ENCODE measurements around the gene KLK1.

The KLK1 gene

DNA sequence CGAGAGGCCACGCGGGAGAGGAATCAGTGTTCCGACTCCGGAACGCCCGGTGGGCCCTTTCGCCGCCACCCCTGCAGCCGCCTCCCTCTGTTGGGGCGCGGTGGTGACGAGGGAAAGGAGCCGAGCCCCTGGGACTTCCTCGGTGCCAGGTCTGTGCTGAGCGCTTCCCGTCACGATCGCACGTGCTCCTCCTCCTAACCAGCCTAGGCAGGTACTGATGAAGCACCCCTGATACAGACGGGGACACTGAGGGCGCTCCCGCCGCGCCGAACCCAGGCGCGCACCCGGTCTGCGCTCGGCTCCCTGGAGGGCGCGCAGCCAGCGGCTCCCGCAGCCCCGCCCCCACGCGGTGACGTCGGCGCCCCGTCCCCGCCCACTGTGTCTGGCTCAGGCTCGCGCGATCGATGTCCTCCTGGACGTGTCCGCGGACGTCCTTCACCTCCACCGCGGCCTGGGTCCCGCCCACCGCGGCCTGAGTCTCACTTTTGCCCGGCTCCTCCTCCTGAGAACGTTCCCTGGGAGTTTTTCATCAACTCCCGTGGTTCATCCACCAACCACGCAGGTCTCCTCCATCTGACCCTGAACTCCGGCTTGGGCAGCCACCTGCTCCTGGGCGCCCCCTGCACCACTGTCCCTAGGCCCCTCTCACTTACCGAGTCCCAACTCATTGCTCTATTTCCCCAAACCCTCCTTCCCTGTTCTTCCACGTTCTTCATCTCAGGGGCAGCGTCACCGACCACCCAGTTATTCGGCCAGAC, 12.4 kb upstream of the KLK1 start:
- peak; percentile 75 for DNase-seq (ENCODE audit: low read depth)
- Histone ChIP-seq H3K27me3 (replicated peaks; ENCODE audit: control insufficient read depth, insufficient read depth, low read length) (peaks cover 30% of the 10 kb centered on the region), H3K9me3 (ENCODE audit: control insufficient read depth, low read length) (no peaks in the 10 kb centered on the region), H3K9ac (ENCODE audit: low read length) (no peak overlapping the region), H3K4me1 (ENCODE audit: control insufficient read depth, insufficient read depth, low read length) (peaks cover 5% of the 10 kb centered on the region), H3K4me3 (ENCODE audit: low read length) (peak overlapping the region; percentile 76), H3K36me3 (ENCODE audit: control insufficient read depth, insufficient read depth, low read length, severe bottlenecking) (no peaks in the 10 kb centered on the region)

DNA sequence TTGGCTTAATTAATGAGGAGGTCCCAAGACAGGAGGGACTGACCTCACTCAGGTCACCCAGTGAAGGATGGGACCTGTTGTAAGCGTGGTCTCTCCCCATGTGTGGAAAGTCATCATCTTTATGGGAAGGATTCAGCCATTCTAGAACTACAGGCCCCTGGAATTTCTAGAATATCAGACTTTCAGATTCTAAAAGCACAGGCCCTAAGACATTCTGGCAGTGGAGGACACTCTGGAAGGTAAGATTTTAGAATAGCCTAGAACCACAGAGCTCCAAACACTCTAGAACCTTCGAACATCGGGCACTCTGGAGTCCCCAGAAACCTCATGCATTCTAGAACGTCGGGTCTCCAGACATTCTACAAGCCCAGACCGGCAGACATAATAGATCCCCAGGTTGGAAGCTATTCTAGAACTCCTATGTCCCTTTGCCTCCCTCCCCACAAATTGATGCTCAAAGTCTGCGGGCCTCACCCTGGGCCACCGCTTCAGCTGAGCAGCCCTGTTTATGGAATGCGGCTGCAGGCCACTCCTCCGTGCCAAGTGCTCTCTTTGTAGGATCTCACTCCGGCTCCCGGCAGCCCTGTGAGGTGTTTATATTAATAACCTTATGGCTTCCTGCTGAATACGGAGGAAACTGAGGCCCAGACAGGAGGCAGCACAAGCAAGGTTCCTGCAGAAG, 11.7 kb upstream of the KLK1 start:
- H3K9ac ChIP-seq (ENCODE audit: low read length): no peak overlapping the region
- DNase-seq (ENCODE audit: low read depth): no peak
- H3K4me1 ChIP-seq (ENCODE audit: control insufficient read depth, insufficient read depth, low read length): peaks cover 5% of the 10 kb centered on the region
- no peaks in the 10 kb centered on the region for H3K36me3 ChIP-seq (ENCODE audit: control insufficient read depth, insufficient read depth, low read length, severe bottlenecking)
- H3K9me3 ChIP-seq (ENCODE audit: control insufficient read depth, low read length): no peaks in the 10 kb centered on the region
- peak overlapping the region; percentile 76 for H3K4me3 ChIP-seq (ENCODE audit: low read length)
- H3K27me3 ChIP-seq (replicated peaks; ENCODE audit: control insufficient read depth, insufficient read depth, low read length): peaks cover 35% of the 10 kb centered on the region

DNA sequence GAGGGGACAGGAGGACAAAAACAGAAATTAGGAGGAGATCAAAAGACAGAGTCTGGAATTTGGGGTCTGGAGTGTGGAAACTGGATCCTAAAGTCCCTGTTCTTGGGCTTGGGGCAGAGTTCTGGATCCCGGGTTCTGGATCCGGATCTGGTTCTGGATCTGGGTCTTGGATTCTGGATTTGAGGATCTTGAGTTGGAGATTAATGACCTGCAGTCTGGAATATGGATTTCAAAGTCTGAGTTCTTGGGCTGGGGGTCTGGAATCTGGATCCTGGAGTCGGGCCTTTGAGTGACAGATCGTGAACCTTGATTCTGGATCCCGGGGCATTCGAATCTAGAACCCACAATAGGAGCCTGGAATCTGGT, 10.2 kb upstream of the KLK1 start:
- Histone ChIP-seq H3K9me3 (ENCODE audit: control insufficient read depth, low read length) (no peaks in the 10 kb centered on the region), H3K4me3 (ENCODE audit: low read length) (no peak overlapping the region), H3K9ac (ENCODE audit: low read length) (no peak overlapping the region), H3K36me3 (ENCODE audit: control insufficient read depth, insufficient read depth, low read length, severe bottlenecking) (no peaks in the 10 kb centered on the region), H3K27me3 (replicated peaks; ENCODE audit: control insufficient read depth, insufficient read depth, low read length) (peaks cover 41% of the 10 kb centered on the region), H3K4me1 (ENCODE audit: control insufficient read depth, insufficient read depth, low read length) (peaks cover 5% of the 10 kb centered on the region)
- DNase-seq (ENCODE audit: low read depth): no peak

DNA sequence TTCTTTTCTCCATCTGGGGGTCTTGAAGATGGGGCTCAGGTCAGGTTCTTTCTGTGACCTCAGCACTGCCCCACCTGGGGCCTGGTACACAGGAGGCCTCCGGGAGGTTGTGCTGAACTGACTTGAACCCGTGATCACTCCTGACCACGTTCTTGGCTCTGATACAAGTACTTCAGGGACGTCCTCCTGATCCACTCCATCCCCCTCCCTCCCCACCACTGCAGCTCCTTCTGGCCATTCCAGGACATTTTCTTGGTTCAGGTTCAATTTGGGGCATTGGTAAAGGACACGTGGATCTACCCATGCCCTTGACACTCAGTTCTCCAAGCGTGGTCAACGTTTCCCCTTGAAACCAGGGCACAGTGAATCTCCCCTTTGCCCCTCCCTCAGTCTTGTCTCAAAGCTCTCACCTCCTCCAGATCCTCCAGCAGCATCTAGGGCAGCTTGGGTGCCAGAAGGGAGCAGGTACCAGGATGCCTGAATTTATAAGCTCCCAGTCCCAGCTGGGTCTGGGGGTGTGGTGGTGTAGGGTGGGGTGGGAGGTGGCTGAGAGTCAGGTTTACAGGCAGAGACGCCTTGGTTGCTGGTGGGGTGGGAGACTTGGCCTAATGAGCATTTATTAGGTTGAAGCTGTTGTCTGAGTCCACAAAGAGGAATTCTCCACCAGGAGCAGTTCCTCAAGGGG, 9.7 kb upstream of the KLK1 start, which contains the start of gene KLK15:
Gene KLK15, minus strand, starts transcription at position 458 of the 685 bp plus-strand sequence. CDS start 2,082 bp downstream, outside the sequence.
- H3K27me3 ChIP-seq (replicated peaks; ENCODE audit: control insufficient read depth, insufficient read depth, low read length): peaks cover 41% of the 10 kb centered on the region
- no peak within 1 kb of the TSS for H3K4me3 ChIP-seq (ENCODE audit: low read length)
- no peak for DNase-seq (ENCODE audit: low read depth)

DNA sequence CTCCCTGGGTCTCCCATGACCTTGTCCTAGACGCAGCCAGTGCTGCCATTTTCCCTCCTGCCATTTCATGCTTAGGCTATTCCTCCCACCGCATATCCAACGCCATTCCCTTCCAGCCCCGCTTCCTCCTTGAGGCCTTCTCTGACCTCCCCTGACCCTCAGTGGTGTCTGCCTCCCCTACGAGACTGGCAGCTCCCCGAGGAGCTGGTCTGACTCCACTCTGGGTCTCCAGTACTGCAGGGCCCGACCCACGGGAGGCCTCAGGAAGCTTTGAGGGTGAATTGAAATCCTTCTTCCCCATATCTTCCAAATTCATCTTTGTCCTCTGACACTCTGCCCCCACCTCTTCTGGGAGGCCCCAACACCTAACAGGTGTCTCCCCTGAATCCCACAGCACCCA, 9.1 kb upstream of the KLK1 start:
- no peak overlapping the region for H3K9ac ChIP-seq (ENCODE audit: low read length)
- H3K4me1 ChIP-seq (ENCODE audit: control insufficient read depth, insufficient read depth, low read length): peaks cover 5% of the 10 kb centered on the region
- H3K9me3 ChIP-seq (ENCODE audit: control insufficient read depth, low read length): no peaks in the 10 kb centered on the region
- H3K36me3 ChIP-seq (ENCODE audit: control insufficient read depth, insufficient read depth, low read length, severe bottlenecking): no peaks in the 10 kb centered on the region
- peaks cover 41% of the 10 kb centered on the region for H3K27me3 ChIP-seq (replicated peaks; ENCODE audit: control insufficient read depth, insufficient read depth, low read length)
- no peak overlapping the region for H3K4me3 ChIP-seq (ENCODE audit: low read length)
- no peak for DNase-seq (ENCODE audit: low read depth)

More for the DNA sequence above, 9.7 kb upstream of the KLK1 start, which contains the start of gene KLK15:
- H3K9ac ChIP-seq (ENCODE audit: low read length): no peak within 1 kb of the TSS
- peaks cover 5% of the 10 kb centered on the region for H3K4me1 ChIP-seq (ENCODE audit: control insufficient read depth, insufficient read depth, low read length)
- no peaks in the 10 kb centered on the region for H3K36me3 ChIP-seq (ENCODE audit: control insufficient read depth, insufficient read depth, low read length, severe bottlenecking)
- H3K9me3 ChIP-seq (ENCODE audit: control insufficient read depth, low read length): no peaks in the 10 kb centered on the region

DNA sequence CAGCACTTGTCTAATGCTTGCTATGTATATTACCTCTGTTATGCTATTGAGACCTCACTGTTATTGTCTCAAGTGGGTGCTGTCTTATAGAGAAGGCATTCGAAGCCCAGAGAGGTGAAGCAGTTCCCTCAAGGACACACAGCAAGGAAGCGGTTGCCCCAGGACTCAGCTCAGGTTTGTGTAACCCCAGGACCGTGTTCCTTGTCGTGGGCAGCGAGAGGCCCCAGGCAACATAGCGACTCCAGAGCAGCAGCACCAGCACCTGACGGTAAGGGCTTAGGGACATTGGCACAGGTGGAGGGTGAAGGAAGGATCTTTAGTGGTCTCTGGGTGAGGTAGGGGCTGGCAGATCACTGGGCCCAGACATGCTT, 7.4 kb upstream of the KLK1 start:
- no peaks in the 10 kb centered on the region for H3K36me3 ChIP-seq (ENCODE audit: control insufficient read depth, insufficient read depth, low read length, severe bottlenecking)
- H3K9ac ChIP-seq (ENCODE audit: low read length): no peak overlapping the region
- H3K4me3 ChIP-seq (ENCODE audit: low read length): no peak overlapping the region
- no peaks in the 10 kb centered on the region for H3K9me3 ChIP-seq (ENCODE audit: control insufficient read depth, low read length)
- no peak for DNase-seq (ENCODE audit: low read depth)
- H3K27me3 ChIP-seq (replicated peaks; ENCODE audit: control insufficient read depth, insufficient read depth, low read length): peaks cover 34% of the 10 kb centered on the region
- peaks cover 5% of the 10 kb centered on the region for H3K4me1 ChIP-seq (ENCODE audit: control insufficient read depth, insufficient read depth, low read length)

DNA sequence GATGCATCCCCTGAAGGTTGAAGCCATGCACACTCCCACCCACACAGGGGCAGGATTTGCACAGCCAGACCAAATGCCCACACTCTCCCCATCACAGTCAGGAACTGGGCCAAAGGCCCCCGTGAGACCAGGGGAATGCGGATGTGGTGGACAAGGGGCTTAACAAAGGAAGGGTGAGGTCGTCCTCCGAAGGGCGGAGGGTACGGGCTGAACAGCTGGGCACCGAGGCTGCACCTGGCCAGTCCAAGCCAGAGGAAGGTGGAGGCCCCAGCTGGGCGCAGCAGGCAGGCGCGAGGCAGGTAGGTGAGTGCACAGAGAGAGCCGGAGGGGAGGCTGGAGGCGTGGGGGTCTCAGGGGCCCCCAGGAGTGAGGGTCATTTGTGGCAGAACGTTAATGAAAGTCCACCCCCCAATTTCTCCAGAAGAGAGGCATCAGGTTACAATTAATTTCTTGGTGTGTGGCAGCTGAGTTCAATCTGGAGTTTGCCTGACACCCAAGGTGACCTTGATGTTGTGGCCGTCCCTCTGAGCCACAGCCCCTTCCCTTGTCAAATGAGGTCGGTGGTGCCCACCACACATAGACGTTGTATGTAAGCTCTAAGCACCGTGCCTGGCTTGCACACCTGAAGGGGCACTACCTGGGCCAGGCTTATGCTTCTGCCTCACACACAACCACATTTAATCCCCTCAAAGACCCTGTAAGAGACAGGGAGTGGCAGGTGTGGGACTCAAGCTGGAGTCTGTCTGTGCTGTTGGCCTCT, 6.9 kb upstream of the KLK1 start:
- H3K4me3 ChIP-seq (ENCODE audit: low read length): no peak overlapping the region
- peaks cover 2% of the 10 kb centered on the region for H3K4me1 ChIP-seq (ENCODE audit: control insufficient read depth, insufficient read depth, low read length)
- no peak overlapping the region for H3K9ac ChIP-seq (ENCODE audit: low read length)
- H3K27me3 ChIP-seq (replicated peaks; ENCODE audit: control insufficient read depth, insufficient read depth, low read length): peaks cover 33% of the 10 kb centered on the region
- H3K36me3 ChIP-seq (ENCODE audit: control insufficient read depth, insufficient read depth, low read length, severe bottlenecking): no peaks in the 10 kb centered on the region
- no peak for DNase-seq (ENCODE audit: low read depth)
- H3K9me3 ChIP-seq (ENCODE audit: control insufficient read depth, low read length): no peaks in the 10 kb centered on the region

DNA sequence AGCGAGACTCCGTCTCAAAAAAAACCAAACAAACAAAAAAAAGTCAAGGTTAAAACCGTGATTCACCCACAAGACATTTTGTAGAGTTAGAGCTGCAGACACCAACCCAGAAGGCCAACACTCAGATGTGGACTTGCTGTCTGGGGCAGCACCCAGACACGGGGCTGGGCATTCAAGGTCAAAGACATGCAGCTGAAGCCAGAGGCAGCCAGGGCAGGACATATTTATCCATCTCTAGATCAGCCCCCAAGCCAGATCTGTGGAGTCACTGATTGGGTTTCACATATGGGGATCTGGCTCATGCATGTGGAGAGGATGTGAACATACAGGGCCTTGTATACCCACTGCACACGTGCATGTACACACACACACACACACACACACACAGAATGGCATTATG, 6.2 kb upstream of the KLK1 start:
- no peak for DNase-seq (ENCODE audit: low read depth)
- no peaks in the 10 kb centered on the region for H3K36me3 ChIP-seq (ENCODE audit: control insufficient read depth, insufficient read depth, low read length, severe bottlenecking)
- peaks cover 31% of the 10 kb centered on the region for H3K27me3 ChIP-seq (replicated peaks; ENCODE audit: control insufficient read depth, insufficient read depth, low read length)
- no peak overlapping the region for H3K4me3 ChIP-seq (ENCODE audit: low read length)
- no peaks in the 10 kb centered on the region for H3K4me1 ChIP-seq (ENCODE audit: control insufficient read depth, insufficient read depth, low read length)
- no peaks in the 10 kb centered on the region for H3K9me3 ChIP-seq (ENCODE audit: control insufficient read depth, low read length)
- no peak overlapping the region for H3K9ac ChIP-seq (ENCODE audit: low read length)

DNA sequence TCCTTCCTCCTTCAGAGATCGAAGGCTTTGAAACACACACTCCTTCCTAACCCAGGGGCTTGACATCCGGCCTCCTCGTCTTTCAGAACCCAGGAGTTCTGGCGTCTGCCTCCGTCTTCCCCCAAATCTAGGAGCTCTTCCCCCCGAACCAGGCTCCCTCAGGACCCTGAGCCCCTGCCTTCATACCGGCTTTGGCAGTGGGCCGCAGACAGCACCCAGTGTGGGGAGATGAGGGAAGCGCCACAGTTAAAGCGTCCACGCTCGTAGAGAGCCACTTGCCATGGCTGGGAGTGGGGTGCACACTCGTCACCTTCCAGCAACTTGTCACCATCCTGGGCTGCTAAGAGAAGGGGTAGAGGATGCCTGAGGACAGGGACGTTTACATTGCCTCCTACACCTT, 3.9 kb upstream of the KLK1 start:
- Histone ChIP-seq H3K9ac (ENCODE audit: low read length) (no peak overlapping the region), H3K4me1 (ENCODE audit: control insufficient read depth, insufficient read depth, low read length) (no peaks in the 10 kb centered on the region), H3K9me3 (ENCODE audit: control insufficient read depth, low read length) (no peaks in the 10 kb centered on the region), H3K36me3 (ENCODE audit: control insufficient read depth, insufficient read depth, low read length, severe bottlenecking) (no peaks in the 10 kb centered on the region), H3K27me3 (replicated peaks; ENCODE audit: control insufficient read depth, insufficient read depth, low read length) (peaks cover 41% of the 10 kb centered on the region), H3K4me3 (ENCODE audit: low read length) (no peak overlapping the region)
- no peak for DNase-seq (ENCODE audit: low read depth)

DNA sequence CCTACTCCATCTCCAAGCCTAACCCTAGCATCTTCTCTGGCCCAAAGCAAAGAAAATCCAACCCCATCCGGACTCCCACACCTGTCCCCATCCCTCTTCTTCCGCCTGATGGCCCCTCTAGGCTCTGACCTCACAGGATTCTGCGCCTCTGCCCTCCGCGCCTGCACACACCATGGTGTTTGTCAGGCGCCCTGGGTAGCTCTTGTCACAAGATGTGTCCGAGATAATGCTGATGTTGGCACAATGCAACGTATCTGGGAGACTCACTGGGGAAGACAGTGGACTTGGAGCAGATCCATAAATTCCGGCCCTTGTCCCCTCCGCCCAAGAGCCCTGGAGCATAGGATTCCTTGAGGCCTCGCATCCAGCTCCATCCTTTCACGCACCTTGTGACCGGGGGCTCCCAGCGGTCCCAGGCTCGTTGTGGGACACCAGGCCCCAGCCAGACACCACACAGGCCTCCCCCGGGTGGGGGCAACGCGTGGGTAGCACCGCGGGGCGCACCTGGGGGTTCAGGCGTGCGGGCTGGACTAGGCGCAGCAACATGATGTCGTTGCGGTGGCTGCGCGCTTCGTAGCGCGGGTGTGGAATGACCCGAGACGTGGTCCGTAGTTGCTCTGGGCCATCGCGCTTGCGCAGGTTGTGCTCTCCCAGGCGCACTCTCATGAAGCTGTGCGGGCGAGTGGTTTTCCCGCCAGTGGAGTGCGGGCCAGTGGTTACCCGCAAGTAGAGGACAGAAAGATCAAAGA, 3.1 kb upstream of the KLK1 start:
- Histone ChIP-seq H3K9me3 (ENCODE audit: control insufficient read depth, low read length) (no peaks in the 10 kb centered on the region), H3K9ac (ENCODE audit: low read length) (no peak overlapping the region), H3K4me3 (ENCODE audit: low read length) (no peak overlapping the region), H3K36me3 (ENCODE audit: control insufficient read depth, insufficient read depth, low read length, severe bottlenecking) (no peaks in the 10 kb centered on the region), H3K4me1 (ENCODE audit: control insufficient read depth, insufficient read depth, low read length) (no peaks in the 10 kb centered on the region), H3K27me3 (replicated peaks; ENCODE audit: control insufficient read depth, insufficient read depth, low read length) (peaks cover 46% of the 10 kb centered on the region)
- no peak for DNase-seq (ENCODE audit: low read depth)
